Measurements from ENCODE around the gene FGD5.

Gene FGD5

GRCh38 chr3:14818804-14819500, at the start of gene FGD5:
Gene FGD5, plus strand, starts transcription at chr3:14818962. Its CDS starts 110 bp downstream, at chr3:14819072.
- Histone ChIP-seq H3K9me3 (ENCODE audit: control insufficient read depth, low read length) (no peaks in the 10 kb centered on the region), H3K27me3 (replicated peaks; ENCODE audit: control insufficient read depth, insufficient read depth, low read length) (no peaks in the 10 kb centered on the region), H3K4me1 (ENCODE audit: control insufficient read depth, insufficient read depth, low read length) (peaks cover 4% of the 10 kb centered on the region), H3K36me3 (ENCODE audit: control insufficient read depth, insufficient read depth, low read length, severe bottlenecking) (no peaks in the 10 kb centered on the region), H3K9ac (ENCODE audit: low read length) (no peak within 1 kb of the TSS), H3K4me3 (ENCODE audit: low read length) (no peak within 1 kb of the TSS)
- DNase-seq (ENCODE audit: low read depth), result no peak

- no peaks in the 10 kb centered on the region for H3K36me3 ChIP-seq (ENCODE audit: control insufficient read depth, insufficient read depth, low read length, severe bottlenecking)
- no peak overlapping the region for H3K9ac ChIP-seq (ENCODE audit: low read length)
- no peak overlapping the region for H3K4me3 ChIP-seq (ENCODE audit: low read length)
- H3K9me3 ChIP-seq (ENCODE audit: control insufficient read depth, low read length), result no peaks in the 10 kb centered on the region
- peaks cover 24% of the 10 kb centered on the region for H3K27me3 ChIP-seq (replicated peaks; ENCODE audit: control insufficient read depth, insufficient read depth, low read length)
- H3K4me1 ChIP-seq (ENCODE audit: control insufficient read depth, insufficient read depth, low read length), result no peaks in the 10 kb centered on the region
- no peak for DNase-seq (ENCODE audit: low read depth)
Measured at GRCh38 chr3:14769544-14770325, 49.0 kb upstream of the FGD5 start.

- Histone ChIP-seq H3K27me3 (replicated peaks; ENCODE audit: control insufficient read depth, insufficient read depth, low read length) (peaks cover 27% of the 10 kb centered on the region), H3K9me3 (ENCODE audit: control insufficient read depth, low read length) (no peaks in the 10 kb centered on the region), H3K9ac (ENCODE audit: low read length) (no peak overlapping the region), H3K4me3 (ENCODE audit: low read length) (no peak overlapping the region), H3K4me1 (ENCODE audit: control insufficient read depth, insufficient read depth, low read length) (no peaks in the 10 kb centered on the region), H3K36me3 (ENCODE audit: control insufficient read depth, insufficient read depth, low read length, severe bottlenecking) (no peaks in the 10 kb centered on the region)
- DNase-seq (ENCODE audit: low read depth), result no peak
Measured at GRCh38 chr3:14770591-14770990, 48.2 kb upstream of the FGD5 start.

GRCh38 chr3:14771593-14772497, 46.9 kb upstream of the FGD5 start:
- Histone ChIP-seq H3K9ac (ENCODE audit: low read length) (no peak overlapping the region), H3K9me3 (ENCODE audit: control insufficient read depth, low read length) (no peaks in the 10 kb centered on the region), H3K4me1 (ENCODE audit: control insufficient read depth, insufficient read depth, low read length) (no peaks in the 10 kb centered on the region), H3K36me3 (ENCODE audit: control insufficient read depth, insufficient read depth, low read length, severe bottlenecking) (no peaks in the 10 kb centered on the region), H3K27me3 (replicated peaks; ENCODE audit: control insufficient read depth, insufficient read depth, low read length) (peaks cover 20% of the 10 kb centered on the region), H3K4me3 (ENCODE audit: low read length) (no peak overlapping the region)
- no peak for DNase-seq (ENCODE audit: low read depth)

- Histone ChIP-seq H3K4me3 (ENCODE audit: low read length) (no peak overlapping the region), H3K36me3 (ENCODE audit: control insufficient read depth, insufficient read depth, low read length, severe bottlenecking) (no peaks in the 10 kb centered on the region), H3K9ac (ENCODE audit: low read length) (no peak overlapping the region), H3K9me3 (ENCODE audit: control insufficient read depth, low read length) (no peaks in the 10 kb centered on the region), H3K4me1 (ENCODE audit: control insufficient read depth, insufficient read depth, low read length) (no peaks in the 10 kb centered on the region), H3K27me3 (replicated peaks; ENCODE audit: control insufficient read depth, insufficient read depth, low read length) (peaks cover 15% of the 10 kb centered on the region)
- no peak for DNase-seq (ENCODE audit: low read depth)
Measured at GRCh38 chr3:14772533-14773138, 46.1 kb upstream of the FGD5 start.

GRCh38 chr3:14773281-14773680, 45.5 kb upstream of the FGD5 start:
- Histone ChIP-seq H3K9ac (ENCODE audit: low read length) (no peak overlapping the region), H3K27me3 (replicated peaks; ENCODE audit: control insufficient read depth, insufficient read depth, low read length) (peaks cover 13% of the 10 kb centered on the region), H3K9me3 (ENCODE audit: control insufficient read depth, low read length) (no peaks in the 10 kb centered on the region), H3K36me3 (ENCODE audit: control insufficient read depth, insufficient read depth, low read length, severe bottlenecking) (no peaks in the 10 kb centered on the region), H3K4me3 (ENCODE audit: low read length) (no peak overlapping the region), H3K4me1 (ENCODE audit: control insufficient read depth, insufficient read depth, low read length) (no peaks in the 10 kb centered on the region)
- no peak for DNase-seq (ENCODE audit: low read depth)

GRCh38 chr3:14773691-14774128, 45.1 kb upstream of the FGD5 start:
- Histone ChIP-seq H3K9ac (ENCODE audit: low read length) (no peak overlapping the region), H3K4me1 (ENCODE audit: control insufficient read depth, insufficient read depth, low read length) (no peaks in the 10 kb centered on the region), H3K36me3 (ENCODE audit: control insufficient read depth, insufficient read depth, low read length, severe bottlenecking) (no peaks in the 10 kb centered on the region), H3K27me3 (replicated peaks; ENCODE audit: control insufficient read depth, insufficient read depth, low read length) (peaks cover 11% of the 10 kb centered on the region), H3K9me3 (ENCODE audit: control insufficient read depth, low read length) (peaks cover 3% of the 10 kb centered on the region), H3K4me3 (ENCODE audit: low read length) (no peak overlapping the region)
- DNase-seq (ENCODE audit: low read depth), result no peak

- Histone ChIP-seq H3K36me3 (ENCODE audit: control insufficient read depth, insufficient read depth, low read length, severe bottlenecking) (no peaks in the 10 kb centered on the region), H3K4me3 (ENCODE audit: low read length) (no peak overlapping the region), H3K4me1 (ENCODE audit: control insufficient read depth, insufficient read depth, low read length) (no peaks in the 10 kb centered on the region), H3K9ac (ENCODE audit: low read length) (no peak overlapping the region), H3K27me3 (replicated peaks; ENCODE audit: control insufficient read depth, insufficient read depth, low read length) (peaks cover 10% of the 10 kb centered on the region), H3K9me3 (ENCODE audit: control insufficient read depth, low read length) (peaks cover 10% of the 10 kb centered on the region)
- no peak for DNase-seq (ENCODE audit: low read depth)
Measured at GRCh38 chr3:14774431-14774830, 44.3 kb upstream of the FGD5 start.

GRCh38 chr3:14775011-14775410, 43.8 kb upstream of the FGD5 start:
- no peak for DNase-seq (ENCODE audit: low read depth)
- Histone ChIP-seq H3K4me3 (ENCODE audit: low read length) (no peak overlapping the region), H3K27me3 (replicated peaks; ENCODE audit: control insufficient read depth, insufficient read depth, low read length) (peaks cover 10% of the 10 kb centered on the region), H3K36me3 (ENCODE audit: control insufficient read depth, insufficient read depth, low read length, severe bottlenecking) (no peaks in the 10 kb centered on the region), H3K9me3 (ENCODE audit: control insufficient read depth, low read length) (peaks cover 14% of the 10 kb centered on the region), H3K9ac (ENCODE audit: low read length) (no peak overlapping the region), H3K4me1 (ENCODE audit: control insufficient read depth, insufficient read depth, low read length) (no peaks in the 10 kb centered on the region)

GRCh38 chr3:14775563-14775962, 43.2 kb upstream of the FGD5 start:
- no peak for DNase-seq (ENCODE audit: low read depth)
- Histone ChIP-seq H3K9me3 (ENCODE audit: control insufficient read depth, low read length) (peaks cover 14% of the 10 kb centered on the region), H3K27me3 (replicated peaks; ENCODE audit: control insufficient read depth, insufficient read depth, low read length) (peaks cover 10% of the 10 kb centered on the region), H3K36me3 (ENCODE audit: control insufficient read depth, insufficient read depth, low read length, severe bottlenecking) (no peaks in the 10 kb centered on the region), H3K9ac (ENCODE audit: low read length) (no peak overlapping the region), H3K4me3 (ENCODE audit: low read length) (no peak overlapping the region), H3K4me1 (ENCODE audit: control insufficient read depth, insufficient read depth, low read length) (no peaks in the 10 kb centered on the region)
